ENCODE results near the gene SERPINA7. TPM values are rescaled to one million over a fixed set of nuclear protein-coding genes. Genes with fewer than 3 reads are reported as not detected.

The SERPINA7 gene
- total and polyA plus RNA-seq, 2 of the 8 experiments (the other 6 are each of a cell fraction or from before 2014, with no cell fraction given) = not detected

GRCh38 chrX:106023947-106024346 is 14.6 kb downstream of the SERPINA7 start:
- CTCF ChIA-PET (ENCODE audit: partially characterized antibody) = no interaction called here
- H4K5ac ChIP-seq (ENCODE audit: insufficient read length, low read depth, low read length) = no peak overlapping the region
- WGBS, 2 experiments (ENCODE audit: extremely low coverage in 1 of 2, insufficient coverage in 1 of 2, insufficient read length in 1 of 2, insufficient replicate concordance in 2 of 2, low coverage in 1 of 2, low lambda C conversion rate in 2 of 2, missing lambda C conversion rate in 1 of 2) = 59% methylated on average over 4 of the region's 4 CpGs; no CpG with 5 or more reads in 1 of the 2 experiments

More at GRCh38 chrX:106023947-106024346, 14.6 kb downstream of the SERPINA7 start:
- no peaks in the 10 kb centered on the region for H3K79me2 ChIP-seq (ENCODE audit: control insufficient read depth in 1 of 2, insufficient read depth in 2 of 2, low read length in 2 of 2)
- H3K36me3 ChIP-seq (ENCODE audit: control insufficient read depth in 2 of 4, insufficient read depth in 4 of 4, low read length in 3 of 4) = no peaks in the 10 kb centered on the region
- H3K27ac ChIP-seq (ENCODE audit: low read depth, low read length) = no peak overlapping the region
- no peak overlapping the region for H3K14ac ChIP-seq (ENCODE audit: insufficient read length)
- TF ChIP-seq KDM5A (IDR thresholded peaks at IDR 0.05; ENCODE audit: low read length) = no peak
- no peak for TF ChIP-seq SRF (IDR thresholded peaks at IDR 0.05; ENCODE audit: low read depth, low read length)
- no peak for TF ChIP-seq ZNF274 (IDR thresholded peaks at IDR 0.05; ENCODE audit: borderline replicate concordance, extremely low read depth, low read length)
- TF ChIP-seq TAF1 (IDR thresholded peaks at IDR 0.05; ENCODE audit: low read depth, low read length) = no peak
- POLR2A ChIA-PET (ENCODE audit: partially characterized antibody) = no interaction called here
- no peak overlapping the region for H3K4ac ChIP-seq (replicated peaks; ENCODE audit: insufficient read length, low read depth, low read length)
- H3K18ac ChIP-seq (ENCODE audit: extremely low read depth, low read length) = no peak overlapping the region
- no peaks in the 10 kb centered on the region; a peak in 1 of 4 replicates for H3K9me3 ChIP-seq (ENCODE audit: insufficient read depth in 2 of 2, low read depth in 1 of 2, low read length in 1 of 2)
- H2BK15ac ChIP-seq (ENCODE audit: low read length) = no peak overlapping the region
- no peak overlapping the region for H2BK120ac ChIP-seq (replicated peaks; ENCODE audit: low read depth, low read length)
- no peaks in the 10 kb centered on the region for H3K79me1 ChIP-seq (ENCODE audit: low read depth, low read length)
- no peak overlapping the region for H3K23ac ChIP-seq (ENCODE audit: insufficient read length)
- H3K9ac ChIP-seq (replicated peaks in 1 of 4; ENCODE audit: extremely low read depth in 1 of 4, low read depth in 3 of 4, low read length in 3 of 4) = no peak overlapping the region
- no peak overlapping the region for H2BK20ac ChIP-seq (ENCODE audit: low read length)
- H3K4me2 ChIP-seq (ENCODE audit: insufficient read depth in 1 of 2, low read depth in 2 of 2, low read length in 2 of 2) = no peak overlapping the region
- no peak overlapping the region for H2BK12ac ChIP-seq (ENCODE audit: low read depth, low read length)
- no peak overlapping the region for H4K91ac ChIP-seq (replicated peaks; ENCODE audit: insufficient read length, low read length)
- DNase-seq (ENCODE audit: low read depth in 1 of 2, low spot score in 2 of 2) (no peak), FAIRE-seq (no peak)
- H3K56ac ChIP-seq (replicated peaks; ENCODE audit: insufficient read length, low read depth, low read length) = no peak overlapping the region
- H2BK5ac ChIP-seq (ENCODE audit: low read depth, low read length) = no peak overlapping the region
- no peak overlapping the region for H4K8ac ChIP-seq (ENCODE audit: extremely low read depth, insufficient read depth, low read length)
- no peak overlapping the region for H2AFZ ChIP-seq (ENCODE audit: low read length)
- H3K4me1 ChIP-seq (replicated peaks in 1 of 4; ENCODE audit: control insufficient read depth in 3 of 4, insufficient read depth in 4 of 4, low read length in 3 of 4) = no peaks in the 10 kb centered on the region
- H4K20me1 ChIP-seq (replicated peaks in 1 of 2; ENCODE audit: control insufficient read depth in 1 of 2, insufficient read depth in 2 of 2, low read length in 2 of 2) = no peaks in the 10 kb centered on the region
- H2AK5ac ChIP-seq (ENCODE audit: low read depth, low read length) = no peak overlapping the region
- H3K27me3 ChIP-seq (replicated peaks in 1 of 4; ENCODE audit: control insufficient read depth in 3 of 4, extremely low read depth in 1 of 4, insufficient read depth in 3 of 4, low read length in 3 of 4) = no peaks in the 10 kb centered on the region
- no peaks in the 10 kb centered on the region for H3K23me2 ChIP-seq (ENCODE audit: low read depth, low read length)
- H3K4me3 ChIP-seq (ENCODE audit: extremely low read depth in 1 of 4, insufficient read depth in 2 of 4, low read depth in 3 of 4, low read length in 4 of 4) = no peak overlapping the region
